SKM-1 treated with dmso at 0.1 percent for 144 hours (cell line): Measurements from ENCODE around the gene PSMD6.
A peak's percentile ranks its signal among the peaks of the same experiment; 100 is the strongest.

Experiments used
- DNase-seq: peaks from one replicate; lab custom pipeline; 2025; ENCODE audit not compliant: unreplicated experiment; lab: John Stamatoyannopoulos, UW

The PSMD6 gene

DNA sequence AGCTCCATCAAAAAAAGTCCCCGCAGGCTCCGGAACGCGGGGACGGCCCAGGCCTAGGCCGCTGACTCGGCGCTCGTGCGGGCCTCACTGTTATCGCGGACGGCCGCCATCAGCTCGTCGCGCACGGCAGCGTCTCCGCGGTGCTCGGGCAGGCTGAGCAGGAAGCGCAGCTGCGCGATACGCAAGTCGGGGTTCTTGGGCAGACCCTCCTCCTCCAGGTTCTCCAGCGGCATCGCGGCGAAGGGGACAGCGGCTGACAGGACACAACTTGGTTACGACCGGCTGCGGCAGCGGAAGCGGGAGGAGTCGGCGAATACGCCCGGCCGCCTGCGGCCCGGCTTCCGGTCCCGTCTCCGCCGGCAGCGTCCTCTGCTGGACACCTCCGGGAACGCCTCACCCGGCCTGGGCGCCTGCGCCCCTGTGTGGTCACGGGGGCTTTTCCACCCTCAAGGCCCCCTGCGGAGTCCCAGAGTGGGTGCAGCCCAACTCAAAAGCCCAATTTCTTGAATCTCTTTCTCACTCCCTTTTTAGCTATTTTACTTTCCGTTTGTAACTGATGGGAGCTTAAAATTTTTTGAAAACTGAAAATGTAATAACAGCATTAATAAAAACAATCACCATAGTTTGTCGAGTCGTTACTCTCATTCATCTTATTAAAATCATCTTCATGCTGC lies at the start of gene PSMD6:
PSMD6 (minus strand) TSS at position 308 of the 674 bp plus-strand sequence; CDS start at position 233, 75 bp downstream.
- DNase-seq: peak; percentile 55

DNA sequence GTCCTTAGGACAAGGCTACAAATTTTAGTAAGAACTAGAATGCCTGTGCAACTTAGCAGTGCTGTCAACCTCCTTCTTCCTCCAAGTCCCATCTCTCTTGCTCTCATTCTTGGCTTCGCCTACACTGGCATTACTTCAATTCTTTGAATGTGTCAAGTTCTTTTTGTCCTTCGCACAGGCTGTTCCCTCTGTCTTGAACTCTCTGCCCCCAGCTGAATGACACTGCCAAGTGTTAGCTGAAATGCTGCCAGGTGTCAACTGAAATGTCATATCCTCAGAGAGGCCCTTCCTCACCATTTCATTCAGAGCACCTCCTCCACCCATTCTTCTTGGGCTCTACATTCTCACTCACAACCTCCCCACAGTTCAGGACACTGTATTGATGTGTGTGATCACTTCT lies 48.8 kb upstream of the PSMD6 start:
- no peak for DNase-seq

DNA sequence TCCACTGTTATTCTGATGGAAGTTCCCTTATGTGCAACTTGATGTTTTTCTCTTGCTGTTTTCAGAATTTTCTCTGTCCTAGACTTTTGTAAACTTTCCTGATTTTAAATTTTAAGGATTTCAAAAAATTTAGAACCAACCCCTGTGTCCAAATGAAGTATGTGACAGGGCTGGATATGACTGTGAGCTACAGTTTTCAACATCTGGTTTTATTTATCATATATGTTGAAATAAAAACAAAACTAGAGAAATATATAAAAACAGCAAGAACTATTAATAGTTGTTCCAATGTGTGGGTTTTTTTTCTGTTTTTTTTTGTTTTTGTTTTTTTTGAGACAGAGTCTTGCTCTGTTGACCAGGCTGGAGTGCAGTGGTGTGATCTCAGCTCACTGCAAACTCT lies 47.4 kb upstream of the PSMD6 start:
- DNase-seq: no peak

DNA sequence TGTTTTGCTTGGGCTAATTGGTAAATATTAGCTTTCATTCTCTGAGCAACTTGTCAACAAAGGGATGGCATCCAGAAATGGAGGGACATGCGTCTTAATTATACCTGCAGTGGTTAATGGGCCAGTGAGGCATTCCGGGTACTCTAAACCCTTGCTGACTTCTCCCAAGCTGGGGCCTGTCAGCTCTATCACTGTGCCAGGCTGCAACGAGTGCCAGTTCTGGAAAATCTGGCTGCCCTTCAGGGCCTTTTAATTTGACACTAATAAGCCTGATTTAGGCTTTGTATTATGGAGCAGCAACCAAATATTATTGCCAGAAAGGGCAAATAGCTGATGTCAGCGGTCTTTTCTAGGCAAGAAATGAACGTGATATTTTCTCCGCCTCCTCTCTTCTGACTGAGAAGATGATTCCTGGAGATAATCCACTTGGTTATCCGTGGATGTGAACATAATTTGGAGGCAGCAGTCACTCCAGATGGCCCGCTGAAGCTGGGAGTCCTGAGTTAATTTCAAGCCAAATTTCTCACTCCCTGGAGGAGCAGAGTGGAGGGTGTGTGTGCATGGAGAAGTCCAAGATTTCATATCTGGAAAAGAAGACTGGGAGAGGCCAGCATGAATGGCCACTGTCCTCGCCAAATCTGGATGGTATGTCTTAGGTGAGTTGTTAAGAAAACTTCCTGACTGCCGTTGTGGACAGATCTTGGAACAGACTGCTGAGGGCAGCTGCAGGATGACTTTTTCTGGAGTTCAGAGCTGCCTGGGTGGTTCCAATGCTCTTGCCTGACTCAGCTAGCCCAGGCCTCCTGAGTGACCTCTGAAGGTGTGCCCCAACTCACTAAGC lies 44.4 kb upstream of the PSMD6 start:
- DNase-seq: no peak

DNA sequence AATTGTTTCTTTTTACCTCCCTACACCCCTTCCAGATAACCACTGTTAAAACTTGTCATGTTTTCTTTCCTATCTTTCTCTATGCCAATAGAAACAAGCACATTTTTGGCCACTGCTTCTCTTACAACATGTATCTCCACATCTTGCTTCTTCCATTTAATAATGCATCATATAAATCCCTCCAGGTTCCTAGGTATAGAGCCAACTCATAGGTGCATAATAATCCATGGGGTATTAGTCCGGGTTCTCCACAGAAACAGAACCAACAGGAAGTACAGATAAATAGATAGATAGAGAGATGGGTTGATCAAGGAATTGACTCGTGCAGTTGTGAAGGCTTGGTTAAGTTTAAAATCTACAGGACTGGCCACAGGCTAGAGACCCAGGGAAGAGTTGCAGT lies 41.5 kb upstream of the PSMD6 start:
- DNase-seq: no peak

DNA sequence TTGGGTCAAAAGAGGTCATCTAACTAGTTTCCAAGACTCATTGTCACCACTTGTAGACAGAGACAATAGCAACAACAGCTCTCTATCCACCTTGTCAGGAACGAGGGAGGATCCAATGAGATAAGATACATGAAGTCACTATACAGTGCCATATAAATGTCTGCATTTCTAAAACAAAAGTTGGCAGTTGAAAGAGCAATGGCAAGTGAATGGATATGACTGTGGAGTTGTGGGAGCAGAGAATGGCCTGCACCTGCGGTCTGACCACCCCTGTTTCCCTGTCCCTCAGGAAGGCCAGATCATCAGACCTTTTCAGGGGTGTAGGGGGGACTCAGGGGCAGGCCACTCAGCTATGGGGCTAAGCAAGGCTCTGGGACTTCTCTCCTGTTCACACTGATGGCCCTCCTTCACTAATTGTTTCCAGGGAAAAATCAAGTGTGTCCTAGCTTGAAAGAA lies 40.7 kb upstream of the PSMD6 start:
- DNase-seq: no peak

DNA sequence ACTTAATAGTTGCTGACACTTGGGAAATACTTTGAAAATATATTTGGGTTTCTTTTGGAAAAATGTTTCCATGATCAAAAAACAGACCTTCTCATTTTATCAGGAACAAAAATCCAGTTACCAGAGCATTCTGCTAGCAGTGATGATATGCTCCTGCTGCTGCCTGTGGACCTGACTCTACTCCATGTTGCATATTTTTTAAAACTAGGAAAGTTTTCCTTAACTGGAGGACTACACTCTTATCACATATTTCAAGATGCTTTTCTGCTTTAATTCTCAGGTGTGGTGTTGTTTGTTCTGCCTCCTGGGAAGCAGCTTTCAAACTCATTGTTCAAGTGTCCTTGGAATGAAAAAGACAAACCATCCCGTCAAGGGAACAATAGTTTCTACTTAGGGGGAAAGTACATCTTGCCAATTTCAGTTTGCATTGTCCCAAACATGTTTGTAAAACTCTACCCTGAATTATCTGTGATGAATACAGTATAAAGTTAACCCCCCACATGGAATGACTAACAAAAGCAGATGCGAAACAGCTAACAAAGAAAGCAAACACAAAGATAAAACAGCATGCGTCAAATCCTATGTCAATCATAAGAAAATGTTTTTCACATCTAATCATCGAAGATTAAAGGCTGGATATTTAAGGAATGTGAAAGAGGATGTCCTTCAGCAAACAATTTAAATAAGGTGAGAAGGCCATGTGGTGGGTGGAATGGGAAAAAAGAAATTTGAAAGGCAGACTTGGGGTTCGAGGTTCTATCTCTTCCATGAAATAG lies 40.1 kb upstream of the PSMD6 start:
- DNase-seq: no peak

DNA sequence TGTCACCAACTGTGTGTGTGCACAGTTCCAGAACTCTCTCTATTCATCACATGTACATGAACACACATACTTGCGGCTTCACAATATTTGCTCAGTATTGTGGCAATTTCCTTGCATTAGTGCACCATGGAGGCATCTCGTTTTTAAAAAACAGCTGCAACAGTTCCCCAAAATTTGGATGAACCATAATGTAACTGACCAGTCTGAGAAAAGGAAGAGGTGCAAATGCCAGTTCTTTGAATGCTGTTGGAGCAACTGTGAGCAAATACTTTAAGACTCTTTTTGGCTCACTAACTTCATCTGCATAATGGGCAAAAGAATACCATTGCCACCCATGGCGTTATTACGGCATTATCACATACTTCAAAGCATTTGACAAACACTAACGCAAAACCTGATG lies 38.3 kb upstream of the PSMD6 start:
- DNase-seq: no peak

DNA sequence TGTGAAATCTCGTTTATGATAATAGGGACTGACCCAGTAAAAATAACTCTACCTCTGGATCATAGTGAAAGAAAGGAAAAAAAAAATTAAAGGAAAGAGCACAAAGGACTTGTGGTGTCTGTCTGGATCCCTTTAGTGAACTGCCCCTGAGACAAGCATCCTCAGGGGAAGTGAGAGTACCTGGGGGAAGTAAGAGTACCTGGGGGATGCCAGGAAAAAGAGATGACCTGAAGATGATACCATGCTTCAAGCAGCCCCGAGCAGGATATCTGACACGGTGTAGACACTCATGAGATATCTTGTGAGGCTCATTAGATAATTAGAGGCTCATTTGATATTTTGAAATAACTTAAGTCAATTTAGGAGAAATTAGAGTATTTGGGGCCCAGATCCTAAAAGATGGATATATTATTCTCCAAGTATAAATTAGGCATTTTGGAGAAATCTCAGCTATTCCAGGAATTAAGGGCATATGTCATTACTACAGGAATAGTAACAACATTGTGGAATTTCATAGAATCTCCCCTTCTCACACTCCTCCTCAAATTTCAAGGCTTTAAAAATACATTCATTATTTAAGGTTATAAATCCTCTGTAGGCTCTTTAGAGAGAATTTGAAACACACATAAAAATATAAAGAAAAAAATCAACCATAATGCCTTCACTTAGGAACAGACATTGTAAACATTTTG lies 36.3 kb upstream of the PSMD6 start:
- no peak for DNase-seq

DNA sequence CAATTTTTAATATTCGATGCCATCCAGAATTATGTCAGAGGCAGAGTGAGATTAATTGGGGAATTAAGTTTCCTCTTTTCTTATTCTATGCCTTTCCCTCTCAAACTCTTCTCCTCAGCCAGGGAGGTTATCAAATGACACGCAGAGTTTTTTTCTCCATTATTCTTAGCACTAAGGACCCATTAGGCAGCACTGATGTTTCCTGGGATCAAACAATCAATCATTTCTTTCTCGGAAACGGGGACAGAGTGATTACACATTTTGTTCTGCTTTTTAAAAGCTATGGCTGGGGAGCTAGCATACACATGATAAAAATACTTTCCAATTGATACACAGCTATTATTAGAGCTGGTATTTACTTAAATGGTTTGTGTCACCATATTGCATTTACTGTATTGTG lies 35.3 kb upstream of the PSMD6 start:
- no peak for DNase-seq

DNA sequence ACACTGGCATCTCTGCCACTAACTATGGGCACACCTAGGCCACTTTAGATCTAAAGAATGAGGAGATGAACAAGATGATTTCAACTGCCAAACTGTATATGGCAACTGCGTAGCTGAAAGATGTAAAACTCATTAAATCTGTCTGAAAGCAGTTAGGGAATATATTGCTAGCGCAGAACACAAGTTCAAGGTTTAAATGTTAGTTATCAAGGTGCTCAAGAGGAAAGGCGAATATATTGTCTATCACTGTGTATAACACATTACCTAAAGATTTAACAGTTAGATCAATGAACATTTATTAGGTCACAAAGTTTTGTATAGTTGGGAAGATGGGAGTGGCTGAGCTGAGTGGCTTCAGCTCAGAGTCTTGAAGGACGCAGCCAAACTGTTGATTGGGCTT lies 33.9 kb upstream of the PSMD6 start:
- DNase-seq: no peak

DNA sequence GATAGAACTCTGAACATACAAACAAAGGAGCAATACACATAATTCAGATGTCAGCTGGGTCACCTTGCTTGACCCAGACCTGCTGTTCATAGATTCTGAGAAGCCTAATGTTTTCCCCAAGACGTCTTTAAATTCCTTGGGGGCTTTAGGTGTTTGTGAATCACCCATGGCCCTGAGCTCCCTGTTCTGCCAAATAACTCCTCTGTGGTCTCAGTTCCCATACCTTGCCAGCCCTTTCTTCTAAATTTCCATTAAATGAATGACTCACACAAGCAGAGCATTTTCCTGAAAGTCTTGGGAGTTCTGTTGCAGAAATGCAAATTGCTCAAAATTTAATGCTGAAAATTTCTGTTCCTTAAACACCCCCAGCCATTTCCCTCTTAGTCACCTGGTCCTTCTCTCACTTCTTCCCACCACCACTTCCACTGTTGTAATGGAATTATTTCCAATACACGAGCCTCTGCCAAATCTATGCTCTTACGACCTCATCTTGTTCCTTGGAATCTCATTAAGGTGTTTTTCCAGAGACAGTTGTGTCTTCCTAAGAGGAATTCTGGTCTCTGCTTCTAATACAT lies 33.4 kb upstream of the PSMD6 start:
- no peak for DNase-seq

DNA sequence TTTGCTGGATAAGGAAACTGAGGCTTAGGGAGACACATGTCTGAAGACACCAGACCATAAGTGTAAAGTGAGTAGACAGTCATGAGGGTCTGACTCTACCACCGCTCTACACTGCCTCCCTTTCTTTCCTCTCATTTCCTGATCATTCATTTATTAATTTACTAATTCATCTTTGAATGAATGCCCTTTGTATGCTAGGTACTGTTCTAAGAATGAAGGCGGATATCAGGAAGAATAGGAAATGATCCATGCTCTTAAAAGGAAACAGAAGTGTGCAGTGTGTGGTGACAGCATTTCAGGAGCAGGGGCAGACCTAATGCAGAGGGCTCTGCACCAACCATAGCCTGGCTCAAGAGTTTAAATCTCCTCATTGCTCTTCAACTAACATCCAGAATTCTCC lies 31.8 kb upstream of the PSMD6 start:
- DNase-seq: no peak

DNA sequence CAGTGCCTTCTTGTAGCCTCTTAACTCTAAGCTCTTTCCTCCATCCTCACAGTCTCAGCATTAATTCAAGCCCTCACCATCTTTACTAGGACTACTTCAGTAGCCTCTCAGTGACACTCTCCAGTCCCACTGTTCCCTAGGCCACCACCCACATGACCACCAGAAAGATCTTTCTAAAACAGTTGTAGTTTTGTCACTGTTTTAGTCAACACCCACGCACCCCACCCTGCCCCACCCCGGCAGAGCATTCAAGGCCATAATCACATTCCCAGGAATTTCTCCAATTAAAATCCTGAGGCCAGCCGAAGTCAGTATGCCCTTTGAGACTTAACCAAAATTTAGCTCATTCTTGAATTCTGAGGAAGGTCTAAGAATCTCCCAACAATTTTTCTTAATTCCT lies 31.2 kb upstream of the PSMD6 start:
- DNase-seq: no peak

DNA sequence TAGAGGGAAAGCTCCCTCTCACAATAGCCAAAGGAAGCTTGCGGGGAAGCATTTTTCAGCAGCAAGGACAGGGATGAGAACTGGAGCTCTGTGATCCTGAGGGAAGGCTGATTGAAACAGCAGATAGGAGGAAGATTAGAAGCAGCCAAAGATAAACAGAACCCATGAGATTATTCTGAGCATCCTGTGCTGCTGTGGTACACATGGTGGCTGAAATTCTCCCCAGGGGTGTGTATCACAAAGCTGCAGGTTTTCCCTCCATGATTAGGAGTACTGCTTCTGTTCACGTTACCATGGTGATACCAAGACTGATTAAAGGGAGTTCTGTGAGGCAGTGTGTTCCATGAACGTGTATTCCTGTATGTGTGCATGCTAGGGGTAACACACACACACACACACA lies 30.3 kb upstream of the PSMD6 start:
- no peak for DNase-seq

DNA sequence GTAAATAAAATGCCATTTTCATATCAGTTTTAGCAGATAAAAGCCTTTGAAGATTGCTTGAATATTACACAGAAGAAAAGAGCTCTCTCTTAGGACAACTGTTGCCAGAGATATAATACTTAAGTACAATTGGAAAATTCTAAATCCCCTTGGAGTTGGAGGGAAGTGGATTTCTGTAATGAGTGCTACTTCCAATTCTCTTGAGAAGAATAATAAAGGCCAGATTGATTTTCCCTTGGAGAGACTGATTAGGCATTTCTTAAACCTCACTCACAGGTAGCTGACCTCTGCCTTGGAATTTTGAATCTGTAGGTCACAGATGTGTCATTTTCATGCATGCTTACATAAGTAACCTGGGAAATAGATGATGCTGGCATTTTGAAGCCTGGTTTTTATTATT lies 29.8 kb upstream of the PSMD6 start:
- no peak for DNase-seq

DNA sequence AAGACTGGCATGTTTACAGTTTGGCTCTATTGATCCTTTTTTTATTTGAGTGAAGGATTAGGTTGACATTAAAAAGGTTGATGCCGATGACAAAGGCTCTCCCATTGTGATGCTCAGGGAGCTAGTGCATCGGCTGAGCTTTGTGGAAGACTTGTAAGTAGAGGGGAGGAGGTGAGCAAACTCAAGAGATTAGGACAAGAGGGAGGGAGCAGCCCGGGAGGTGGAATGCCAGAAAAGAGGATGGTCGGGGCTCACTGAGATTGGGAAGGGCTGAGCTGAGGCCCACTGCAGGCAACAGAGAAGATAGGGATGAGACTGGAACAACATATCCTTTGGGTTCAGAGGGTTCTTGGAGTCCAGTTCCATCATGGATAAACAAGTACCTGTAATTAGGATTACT lies 26.5 kb upstream of the PSMD6 start:
- DNase-seq: no peak

DNA sequence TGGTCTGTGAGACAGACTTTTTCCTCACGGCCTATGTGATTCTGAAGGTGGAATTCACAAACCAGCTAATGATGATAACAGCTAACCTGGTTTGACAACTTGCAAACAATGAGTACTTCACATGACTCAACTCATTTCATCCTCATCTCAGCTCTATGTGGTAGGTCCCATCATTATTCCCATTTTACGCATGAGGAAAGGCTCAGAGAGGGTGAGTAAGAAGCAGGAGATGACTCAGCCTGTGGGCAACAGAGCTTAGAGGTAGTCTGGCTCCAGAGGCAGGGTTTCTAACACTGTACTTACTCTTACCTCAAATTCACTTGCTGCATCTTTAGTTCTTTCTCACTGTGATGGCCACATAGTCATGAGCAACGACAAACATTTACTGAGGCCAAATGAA lies 25.8 kb upstream of the PSMD6 start:
- no peak for DNase-seq

DNA sequence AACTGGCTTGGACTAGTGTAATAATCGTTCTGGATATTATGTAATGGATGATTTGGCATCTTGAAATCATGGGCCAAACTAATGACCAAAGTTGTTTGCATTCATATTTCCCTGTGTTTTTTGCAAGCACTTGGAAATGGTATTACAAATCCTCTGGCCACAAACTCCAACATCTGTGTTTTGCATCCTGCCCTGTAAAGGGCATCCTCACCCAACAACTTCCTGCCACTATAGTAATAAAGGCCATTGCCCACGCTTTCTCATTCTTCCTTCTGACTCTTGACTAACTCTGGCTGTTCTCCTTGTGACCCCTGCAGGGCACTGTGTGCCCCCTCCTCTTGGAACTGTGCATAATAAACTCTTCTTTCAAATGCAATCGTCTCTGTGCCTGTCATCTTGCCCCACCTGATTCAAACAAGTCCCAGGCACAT lies 25.4 kb upstream of the PSMD6 start:
- DNase-seq: peak; percentile 47

DNA sequence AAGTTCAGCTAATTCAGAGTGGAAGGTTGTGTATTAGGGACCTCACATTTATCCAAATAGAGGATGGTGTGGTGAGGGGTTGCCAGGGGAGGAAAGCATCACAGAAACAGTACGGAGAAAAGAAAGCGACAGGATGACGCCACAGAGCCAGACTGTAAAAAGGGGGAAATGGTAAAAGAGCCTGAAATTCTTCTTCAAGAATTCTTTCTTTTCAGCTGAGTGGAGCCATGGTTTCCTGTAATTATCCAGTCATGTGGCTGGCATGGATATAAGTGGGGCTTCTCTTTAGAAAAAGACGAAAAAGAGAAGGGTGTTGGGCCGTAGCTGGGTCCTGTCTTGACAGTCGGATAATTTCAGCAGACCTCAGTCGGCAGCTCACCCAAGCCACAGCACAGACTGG lies 24.5 kb upstream of the PSMD6 start:
- DNase-seq: no peak
